H9 (cell line): ENCODE data around the gene ECE1. TPM values are rescaled to one million over a fixed set of nuclear protein-coding genes. Genes with fewer than 3 reads are reported as not detected.

Experiments used
- DNase-seq: peaks from one replicate; pipeline ENCODE4 v3.0.0-alpha.2; 2017
- H2AFZ ChIP-seq: one replicate; pipeline ENCODE4 v1.6.1; 2013; ENCODE audit warnings: mild to moderate bottlenecking, low read length, control low read depth, moderate library complexity
- H2AK5ac ChIP-seq: 2 replicates; pipeline ENCODE4 v1.6.1; 2013; ENCODE audit warnings: low read length, control low read depth, mixed read lengths; ENCODE audit not compliant: insufficient read length
- H2BK120ac ChIP-seq: one replicate; pipeline ENCODE4 v1.6.1; 2013; ENCODE audit warnings: low read depth, mild to moderate bottlenecking, low read length, control low read depth, inconsistent platforms; ENCODE audit not compliant: poor library complexity, severe bottlenecking
- H2BK12ac ChIP-seq: 2 replicates; pipeline ENCODE4 v1.6.1; 2013; ENCODE audit warnings: low read length, control low read depth, mixed read lengths, low read depth; ENCODE audit not compliant: insufficient read length
- H2BK15ac ChIP-seq: 2 replicates; pipeline ENCODE4 v1.6.1; 2013; ENCODE audit warnings: low read depth, low read length, control low read depth
- H2BK20ac ChIP-seq: one replicate; pipeline ENCODE4 v1.6.1; 2013; ENCODE audit warnings: low read depth, mild to moderate bottlenecking, low read length, control low read depth, inconsistent platforms; ENCODE audit not compliant: poor library complexity, severe bottlenecking
- H2BK5ac ChIP-seq: 2 replicates; pipeline ENCODE4 v1.6.1; 2013; ENCODE audit warnings: low read length, control low read depth, mixed read lengths; ENCODE audit not compliant: insufficient read length
- H3K14ac ChIP-seq: 2 replicates; pipeline ENCODE4 v1.6.1; 2013; ENCODE audit warnings: low read length, control low read depth; ENCODE audit not compliant: insufficient read depth
- H3K18ac ChIP-seq: 2 replicates; pipeline ENCODE4 v1.6.1; 2013; ENCODE audit warnings: low read depth, mild to moderate bottlenecking, mixed read lengths, low read length, control low read depth; ENCODE audit not compliant: insufficient read length
- H3K23ac ChIP-seq: 2 replicates; pipeline ENCODE4 v1.6.1; 2013; ENCODE audit warnings: low read length, control low read depth, mixed read lengths, low read depth; ENCODE audit not compliant: insufficient read length
- H3K23me2 ChIP-seq: 2 replicates; pipeline ENCODE4 v1.6.1; 2013; ENCODE audit warnings: low read depth, mild to moderate bottlenecking, mixed read lengths, low read length, control low read depth; ENCODE audit not compliant: insufficient read length, poor library complexity, severe bottlenecking
- H3K27ac ChIP-seq: 2 replicates; pipeline ENCODE4 v1.5.1; 2013; ENCODE audit warnings: low read length, control low read depth, mixed read lengths, low read depth; ENCODE audit not compliant: insufficient read length
- H3K27me3 ChIP-seq: 2 replicates; pipeline ENCODE4 v1.6.1; 2013; ENCODE audit warnings: low read length, control low read depth, inconsistent platforms; ENCODE audit not compliant: insufficient read depth
- H3K4ac ChIP-seq: 2 replicates; pipeline ENCODE4 v1.6.1; 2013; ENCODE audit warnings: low read depth, mild to moderate bottlenecking, control low read depth, inconsistent platforms, low read length, moderate library complexity
- H3K4me1 ChIP-seq: 2 replicates; pipeline ENCODE4 v1.6.1; 2013; ENCODE audit warnings: low read length, control low read depth, inconsistent platforms; ENCODE audit not compliant: insufficient read depth
- H3K4me2 ChIP-seq: 2 replicates; pipeline ENCODE4 v1.6.1; 2013; ENCODE audit warnings: low read length, control low read depth, mixed read lengths; ENCODE audit not compliant: insufficient read length, insufficient read depth
- H3K56ac ChIP-seq: 2 replicates; pipeline ENCODE4 v1.6.1; 2013; ENCODE audit warnings: low read depth, mild to moderate bottlenecking, mixed read lengths, low read length, control low read depth; ENCODE audit not compliant: insufficient read length
- H3K79me1 ChIP-seq: 2 replicates; pipeline ENCODE4 v1.6.1; 2013; ENCODE audit warnings: low read depth, mild to moderate bottlenecking, moderate library complexity, low read length, control low read depth, inconsistent platforms; ENCODE audit not compliant: insufficient read depth, poor library complexity, severe bottlenecking
- H3K79me2 ChIP-seq: 2 replicates; pipeline ENCODE4 v1.6.1; 2013; ENCODE audit warnings: low read length, control low read depth, inconsistent platforms; ENCODE audit not compliant: insufficient read depth
- H3K9ac ChIP-seq: 2 replicates; pipeline ENCODE4 v1.6.1; 2013; ENCODE audit warnings: low read length, control low read depth, mixed read lengths; ENCODE audit not compliant: insufficient read length; ENCODE audit errors: extremely low read depth
- H3K9me3 ChIP-seq: one replicate; pipeline ENCODE4 v1.6.1; 2013; ENCODE audit warnings: low read depth, low read length, inconsistent platforms; ENCODE audit not compliant: control insufficient read depth
- H3T11ph ChIP-seq: one replicate; pipeline ENCODE4 v1.6.1; 2013; ENCODE audit warnings: mild to moderate bottlenecking, low read length, control low read depth, inconsistent platforms
- H4K20me1 ChIP-seq: one replicate; pipeline ENCODE4 v1.6.1; 2013; ENCODE audit not compliant: control insufficient read depth, insufficient read length, insufficient read depth
- H4K5ac ChIP-seq: 2 replicates; pipeline ENCODE4 v1.6.1; 2013; ENCODE audit warnings: low read depth, mild to moderate bottlenecking, mixed read lengths, low read length, control low read depth; ENCODE audit not compliant: insufficient read length
- H4K8ac ChIP-seq: replicated peaks from 2 replicates; pipeline ENCODE4 v1.6.1; 2013; ENCODE audit warnings: low read length, control low read depth, mixed read lengths, low read depth; ENCODE audit not compliant: insufficient read length
- H4K91ac ChIP-seq: 2 replicates; pipeline ENCODE4 v1.6.1; 2013; ENCODE audit warnings: low read depth, mild to moderate bottlenecking, moderate library complexity, mixed read lengths, low read length, control low read depth; ENCODE audit not compliant: insufficient read length
- H3K27ac Mint-ChIP-seq, 3 experiments: 2 replicates in 2 of 3; 3 replicates in 1 of 3; pipeline ENCODE4 v1.8.0; 2020 to 2021; ENCODE audit warnings: mixed read lengths in 3 of 3, mild to moderate bottlenecking in 1 of 3, moderate library complexity in 1 of 3
- H3K27me3 Mint-ChIP-seq: 2 replicates; pipeline ENCODE4 v1.8.0; 2021; ENCODE audit warnings: low read depth, mild to moderate bottlenecking, moderate library complexity, mixed read lengths
- H3K36me3 Mint-ChIP-seq, 3 experiments: 2 replicates in 2 of 3; 3 replicates in 1 of 3; pipeline ENCODE4 v1.8.0; 2020 to 2021; ENCODE audit warnings: low read depth in 3 of 3, mixed read lengths in 3 of 3; ENCODE audit not compliant: insufficient read depth in 1 of 3
- H3K4me1 Mint-ChIP-seq, 2 experiments: 2 replicates each; pipeline ENCODE4 v1.8.0; 2020; ENCODE audit warnings: mixed read lengths in 2 of 2
- H3K4me3 Mint-ChIP-seq, 2 experiments: 2 replicates in 1 of 2; 3 replicates in 1 of 2; pipeline ENCODE4 v1.8.0; 2020 to 2021; ENCODE audit warnings: mild to moderate bottlenecking in 2 of 2, mixed read lengths in 2 of 2, moderate library complexity in 1 of 2
- H3K9me3 Mint-ChIP-seq, 2 experiments: 2 replicates in 1 of 2; 3 replicates in 1 of 2; pipeline ENCODE4 v1.8.0; 2020; ENCODE audit warnings: mild to moderate bottlenecking in 2 of 2, mixed read lengths in 2 of 2, moderate library complexity in 1 of 2
- CTCF ChIP-seq: fragments of 200-600 bp; sonication (generic); conservative IDR thresholded peaks from 3 replicates; pipeline ENCODE4 v1.8.0; 2021; ENCODE audit warnings: antibody characterized with exemption, mild to moderate bottlenecking
- WGBS: extraction: QIAGEN DNeasy Blood & Tissue Kit; methylation state at CpG from one replicate; pipeline ENCODE4 v1.1.7; 2013; ENCODE audit warnings: missing lambda C conversion rate, low lambda C conversion rate, mixed read lengths; ENCODE audit not compliant: insufficient read length; ENCODE audit errors: extremely low coverage; 5-methylcytosine and 5-hydroxymethylcytosine counted together
- total RNA-seq: library from RNA; stranded (reverse); gene quantifications from 2 replicates; pipeline ENCODE4 v1.2.1, GENCODE V29; 2021

Gene ECE1
- total RNA-seq, 1 experiment from 2014 or later: 31.1 TPM

DNA sequence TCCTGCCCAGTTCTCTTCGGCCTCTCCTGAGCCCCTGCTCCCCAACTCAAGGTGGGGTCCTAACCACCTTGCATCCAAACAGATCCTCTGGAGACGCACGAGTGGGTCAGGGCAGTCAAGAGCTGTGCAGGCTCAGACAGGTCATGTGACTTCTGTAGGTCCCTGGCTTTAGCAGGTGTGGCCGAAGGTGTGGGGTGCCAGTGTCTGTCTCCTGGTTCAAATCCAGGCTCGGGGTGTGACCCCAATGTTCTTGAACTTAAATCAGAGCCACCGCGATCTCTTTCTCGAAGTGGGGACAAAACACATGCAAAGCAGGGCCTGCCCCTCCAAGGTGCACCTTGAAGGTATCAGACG is 27.4 kb upstream of the ECE1 start:
- peak overlapping the region in 2 of 3 experiments; percentile 39 to 41; a peak in 3 of 7 replicates for H3K27ac Mint-ChIP-seq
- H3K9me3 Mint-ChIP-seq: no peaks in the 10 kb centered on the region
- WGBS: no CpG with 5 or more reads among the region's 9 CpGs

More for the DNA sequence above, 27.4 kb upstream of the ECE1 start:
- Histone ChIP-seq H4K91ac (no peak overlapping the region), H2BK120ac (no peak overlapping the region), H3K79me1 (no peaks in the 10 kb centered on the region), H3K14ac (no peak overlapping the region), H3K9me3 (no peaks in the 10 kb centered on the region), H3K23ac (no peak overlapping the region), H2AK5ac (no peak overlapping the region), H3K4me2 (no peak overlapping the region), H4K8ac (no peak overlapping the region), H3K27me3 (no peaks in the 10 kb centered on the region), H4K5ac (no peak overlapping the region), H3K27ac (no peak overlapping the region), H3K9ac (no peak overlapping the region), H3K79me2 (no peaks in the 10 kb centered on the region), H2BK20ac (no peak overlapping the region), H2AFZ (no peak overlapping the region), H2BK12ac (no peak overlapping the region), H4K20me1 (no peaks in the 10 kb centered on the region), H2BK5ac (no peak overlapping the region), H3K4ac (no peak overlapping the region), H3T11ph (no peak overlapping the region), H3K56ac (no peak overlapping the region), H2BK15ac (no peak overlapping the region), H3K18ac (no peak overlapping the region), H3K4me1 (peaks cover 29% of the 10 kb centered on the region; the same call in 1 of the 2 replicates), H3K23me2 (no peaks in the 10 kb centered on the region)
- TF ChIP-seq CTCF: no peak
- no peaks in the 10 kb centered on the region for H3K27me3 Mint-ChIP-seq
- no peak overlapping the region for H3K4me3 Mint-ChIP-seq
- DNase-seq: no peak
- H3K4me1 Mint-ChIP-seq: peaks cover 67 to 77% of the 10 kb centered on the region in 2 experiments
- no peaks in the 10 kb centered on the region; a peak in 1 of 7 replicates for H3K36me3 Mint-ChIP-seq
